Fibroblast of lung (primary cell): Measurements from ENCODE around the gene SPTBN2. TPM values are rescaled to one million over a fixed set of nuclear protein-coding genes. Genes with fewer than 3 reads are reported as not detected.
A peak's percentile ranks its signal among the peaks of the same experiment; 100 is the strongest.

ENCODE experiments used
- DNase-seq, 2 donors: peaks; one replicate each; pipeline versions ENCODE4 v3.0.0 to v3.0.0-alpha.2; 2010; ENCODE audit warnings: low read depth in 2 of 2
- H2AFZ ChIP-seq: 2 replicates; pipeline ENCODE4 v1.5.1; 2012; ENCODE audit warnings: low read length, control low read depth, inconsistent platforms
- H3K27ac ChIP-seq: 2 replicates; pipeline ENCODE4 v1.5.1; 2011; ENCODE audit warnings: low read length, control low read depth; ENCODE audit not compliant: insufficient read depth
- H3K27me3 ChIP-seq: 2 replicates; pipeline ENCODE4 v1.5.1; 2011; ENCODE audit warnings: mild to moderate bottlenecking, low read length; ENCODE audit not compliant: control insufficient read depth, insufficient read depth
- H3K36me3 ChIP-seq: 2 replicates; pipeline ENCODE4 v1.5.1; 2011; ENCODE audit warnings: low read length; ENCODE audit not compliant: control insufficient read depth, insufficient read depth
- H3K4me1 ChIP-seq: 2 replicates; pipeline ENCODE4 v1.5.1; 2011; ENCODE audit warnings: low read length; ENCODE audit not compliant: control insufficient read depth, insufficient read depth; ENCODE audit errors: extremely low read depth
- H3K4me2 ChIP-seq: 2 replicates; pipeline ENCODE4 v1.5.1; 2011; ENCODE audit warnings: low read length, control low read depth; ENCODE audit not compliant: insufficient read depth; ENCODE audit errors: extremely low read depth
- H3K4me3 ChIP-seq, 4 experiments: fragments of 200-600 bp in 1 of 4; sonication (generic) in 1 of 4; replicated peaks in 1 of 4; 2 replicates each; pipeline ENCODE4 v1.5.1; 2011 to 2016; ENCODE audit warnings: low read length in 4 of 4, low read depth in 3 of 4, mild to moderate bottlenecking in 3 of 4, control low read depth in 2 of 4, inconsistent platforms in 1 of 4, mixed read lengths in 1 of 4; ENCODE audit not compliant: insufficient read depth in 1 of 4; ENCODE audit errors: control extremely low read depth in 1 of 4
- H3K79me2 ChIP-seq: 2 replicates; pipeline ENCODE4 v1.5.1; 2012; ENCODE audit warnings: mild to moderate bottlenecking, low read length, inconsistent platforms; ENCODE audit not compliant: control insufficient read depth, insufficient read depth
- H3K9ac ChIP-seq: 2 replicates; pipeline ENCODE4 v1.5.1; 2011; ENCODE audit warnings: mild to moderate bottlenecking, low read length, control low read depth; ENCODE audit not compliant: insufficient read depth
- H3K9me3 ChIP-seq: 2 replicates; pipeline ENCODE4 v1.5.1; 2012; ENCODE audit warnings: low read depth, low read length; ENCODE audit not compliant: control insufficient read depth, insufficient read depth
- H4K20me1 ChIP-seq: 2 replicates; pipeline ENCODE4 v1.5.1; 2011; ENCODE audit warnings: low read length; ENCODE audit not compliant: control insufficient read depth, insufficient read depth; ENCODE audit errors: extremely low read depth
- CTCF ChIP-seq, 2 donors: IDR thresholded peaks in 1 of 2; conservative IDR thresholded peaks in 1 of 2; 1 replicate in 1 of 2; 2 replicates in 1 of 2; pipeline ENCODE4 v1.5.1; 2011 to 2012; ENCODE audit warnings: low read length in 2 of 2, control low read depth in 1 of 2, inconsistent platforms in 1 of 2, low read depth in 1 of 2, mild to moderate bottlenecking in 1 of 2
- EZH2 ChIP-seq: IDR thresholded peaks from 2 replicates; pipeline ENCODE4 v1.5.1; 2012; ENCODE audit warnings: low read length, control low read depth, mild to moderate bottlenecking; ENCODE audit errors: missing control alignments
- polyA plus RNA-seq, 2 donors: library from polyadenylated mRNA; depleted of rRNA in 1 of 2; stranded (reverse) in 1 of 2; unstranded in 1 of 2; fragments of >200 nt; gene quantifications; 2 replicates each; pipeline ENCODE4 v1.2.1, GENCODE V29; 2011 to 2012; ENCODE audit warnings: missing spikeins in 1 of 2
- total RNA-seq: library from RNA; depleted of rRNA; stranded (reverse); fragments of >200 nt; gene quantifications from 2 replicates; pipeline ENCODE4 v1.2.1, GENCODE V29; 2014

Gene SPTBN2
- total and polyA plus RNA-seq, 2 donors (not counting 1 experiment from before 2014, with no cell fraction given) = 0.09 to 0.99 TPM

- no peaks in the 10 kb centered on the region for H3K9me3 ChIP-seq
- peaks cover 80% of the 10 kb centered on the region for H3K79me2 ChIP-seq
- H3K27me3 ChIP-seq = no peaks in the 10 kb centered on the region
- peaks cover 5% of the 10 kb centered on the region for H3K4me1 ChIP-seq
- H3K27ac ChIP-seq = peak within 1 kb of the TSS; percentile 96
- H4K20me1 ChIP-seq = peaks cover 1% of the 10 kb centered on the region
- H3K9ac ChIP-seq = peak within 1 kb of the TSS; percentile 92
- H2AFZ ChIP-seq = peak within 1 kb of the TSS; percentile 35
- DNase-seq = peak; percentile 100
- H3K4me3 ChIP-seq = peak within 1 kb of the TSS; percentile 89 to 95 (median 91)
- peaks cover 6% of the 10 kb centered on the region for H3K36me3 ChIP-seq
- H3K4me2 ChIP-seq = peak within 1 kb of the TSS; percentile 99
- TF ChIP-seq EZH2 (no peak), CTCF (conservative IDR thresholded peaks at IDR 0.05 in 1 of 2, IDR thresholded peaks at IDR 0.05 in 1 of 2; ENCODE audit: low read depth in 1 of 2, low read length in 2 of 2) (no peak)
Measured at GRCh38 chr11:66638177-66639065, 90.6 kb downstream of the SPTBN2 start, which contains the start of gene RBM4. RBM4 (plus strand) TSS chr11:66638703; CDS start chr11:66639712, 1,009 bp downstream.

- TF ChIP-seq CTCF (conservative IDR thresholded peaks at IDR 0.05 in 1 of 2, IDR thresholded peaks at IDR 0.05 in 1 of 2; ENCODE audit: low read depth in 1 of 2, low read length in 2 of 2) (no peak), EZH2 (no peak)
- no peak for DNase-seq
- Histone ChIP-seq H3K4me2 (peak overlapping the region; percentile 96), H4K20me1 (no peaks in the 10 kb centered on the region), H3K9ac (no peak overlapping the region), H3K27me3 (no peaks in the 10 kb centered on the region), H3K36me3 (peaks cover 3% of the 10 kb centered on the region), H3K79me2 (peaks cover 80% of the 10 kb centered on the region), H3K4me1 (peaks cover 5% of the 10 kb centered on the region), H3K4me3 (peak overlapping the region; percentile 28 to 61 (median 53)), H3K9me3 (no peaks in the 10 kb centered on the region), H3K27ac (peak overlapping the region; percentile 49), H2AFZ (peak overlapping the region; percentile 35)
Measured at GRCh38 chr11:66637557-66638176, 91.3 kb downstream of the SPTBN2 start.

GRCh38 chr11:66636411-66636810 is 92.6 kb downstream of the SPTBN2 start:
- DNase-seq = no peak
- no peak overlapping the region for H2AFZ ChIP-seq
- TF ChIP-seq CTCF (conservative IDR thresholded peaks at IDR 0.05 in 1 of 2, IDR thresholded peaks at IDR 0.05 in 1 of 2; ENCODE audit: low read depth in 1 of 2, low read length in 2 of 2) (no peak), EZH2 (no peak)
- H3K27me3 ChIP-seq = no peaks in the 10 kb centered on the region
- no peak overlapping the region for H3K9ac ChIP-seq
- no peak overlapping the region for H3K27ac ChIP-seq
- no peak overlapping the region for H3K4me3 ChIP-seq
- H3K4me2 ChIP-seq = no peak overlapping the region
- no peaks in the 10 kb centered on the region for H3K9me3 ChIP-seq
- peaks cover 5% of the 10 kb centered on the region for H3K4me1 ChIP-seq
- no peaks in the 10 kb centered on the region for H4K20me1 ChIP-seq
- H3K79me2 ChIP-seq = peaks cover 78% of the 10 kb centered on the region
- peaks cover 3% of the 10 kb centered on the region for H3K36me3 ChIP-seq
